GM19023 (cell line): ENCODE data around the gene TNFRSF1A.

Experiments
- ATAC-seq: cut with Tn5 transposase; IDR thresholded peaks from one replicate; pipeline ENCODE4 v1.9.1; 2021; ENCODE audit warnings: mild to moderate bottlenecking, moderate library complexity; ENCODE audit not compliant: unreplicated experiment

TNFRSF1A gene

DNA sequence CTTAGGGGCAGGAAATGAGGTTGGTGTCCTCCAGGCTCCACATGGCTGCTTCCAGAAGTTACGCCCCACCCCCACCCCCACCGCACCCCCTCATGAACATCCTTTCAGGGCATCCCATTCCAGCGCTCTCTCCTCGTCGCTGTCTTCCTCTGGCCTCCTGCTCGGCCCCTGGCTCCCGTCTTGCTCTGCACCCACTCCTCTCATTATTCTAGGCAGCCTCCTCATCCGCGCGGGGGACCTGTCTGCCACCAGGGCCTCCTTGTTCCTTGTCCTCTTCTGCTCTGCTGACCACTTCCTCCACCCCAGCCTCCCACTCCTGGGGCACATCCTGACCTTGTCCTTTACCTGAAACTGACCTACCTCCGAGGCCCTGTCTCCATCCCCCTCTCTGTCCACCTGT is 61.2 kb downstream of the TNFRSF1A start:
- no peak for ATAC-seq

- ATAC-seq: no peak
Measured at GRCh38 chr12:6280053-6280469, 61.8 kb downstream of the TNFRSF1A start.

DNA sequence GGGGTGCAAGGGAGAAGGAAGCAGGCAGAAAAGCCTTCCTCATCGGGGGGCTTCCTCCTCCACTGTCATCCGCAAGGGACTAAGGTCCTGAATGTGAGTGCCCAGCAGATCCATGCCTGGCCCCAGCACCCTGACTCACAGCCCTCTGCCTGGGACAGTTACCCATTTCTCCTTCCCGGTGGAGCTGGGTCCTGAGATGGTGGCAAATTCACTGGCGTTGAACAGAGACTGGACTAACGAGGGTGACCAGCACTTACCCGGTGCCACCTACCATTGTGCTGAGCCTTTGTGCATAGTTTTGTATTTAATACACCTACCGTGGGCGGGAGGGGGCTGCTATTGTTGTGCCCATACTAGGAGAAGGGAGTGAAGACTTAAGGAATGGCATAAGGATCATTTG is 62.2 kb downstream of the TNFRSF1A start:
- ATAC-seq: no peak

DNA sequence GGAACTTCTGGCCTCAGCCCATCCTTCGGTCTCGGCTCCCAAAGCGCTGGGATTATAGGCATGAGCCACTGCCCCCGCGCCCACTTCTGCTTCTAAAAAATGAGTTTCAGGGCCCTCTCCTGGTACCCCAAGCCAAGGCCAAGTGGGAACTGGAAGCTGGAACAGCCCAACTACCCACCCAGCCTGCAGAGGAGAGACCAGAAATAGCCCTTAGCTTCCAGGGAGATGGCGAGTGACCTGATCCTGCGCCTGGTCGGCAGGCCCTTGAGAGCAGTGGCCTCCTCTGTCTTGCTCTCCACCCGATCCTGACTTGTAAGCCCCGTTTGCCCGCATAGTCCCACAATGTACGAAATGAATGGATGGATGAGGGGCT is 62.6 kb downstream of the TNFRSF1A start:
- no peak for ATAC-seq
